AG09309 (cell line): Measurements from ENCODE around the gene MYDGF.

Experiments
- DNase-seq: peaks from one replicate; pipeline ENCODE4 v3.0.0-alpha.2; 2010; ENCODE audit warnings: low read depth
- H3K4me3 ChIP-seq: 2 replicates; pipeline ENCODE4 v1.5.1; 2011; ENCODE audit warnings: mild to moderate bottlenecking, low read depth, low read length, moderate library complexity; ENCODE audit not compliant: control insufficient read depth
- CTCF ChIP-seq: IDR thresholded peaks from 2 replicates; pipeline ENCODE4 v1.5.1; 2011; ENCODE audit warnings: mild to moderate bottlenecking, low read depth, low read length, inconsistent platforms; ENCODE audit not compliant: insufficient read depth, control insufficient read depth; ENCODE audit errors: missing control alignments

The MYDGF gene

GRCh38 chr19:4713384-4713951 is 43.3 kb upstream of the MYDGF start:
- peak overlapping the region; percentile 3 for H3K4me3 ChIP-seq
- no peak for TF ChIP-seq CTCF
- peak; percentile 94 for DNase-seq

- no peak for TF ChIP-seq CTCF
- no peak overlapping the region for H3K4me3 ChIP-seq
- DNase-seq, result no peak
Measured at GRCh38 chr19:4712771-4713170, 42.6 kb upstream of the MYDGF start.

GRCh38 chr19:4711211-4711610 is 41.1 kb upstream of the MYDGF start:
- no peak overlapping the region for H3K4me3 ChIP-seq
- TF ChIP-seq CTCF, result no peak
- DNase-seq, result no peak

- TF ChIP-seq CTCF, result no peak
- H3K4me3 ChIP-seq, result no peak overlapping the region
- DNase-seq, result no peak
Measured at GRCh38 chr19:4710281-4710600, 40.1 kb upstream of the MYDGF start.

- no peak for TF ChIP-seq CTCF
- DNase-seq, result no peak
- H3K4me3 ChIP-seq, result no peak overlapping the region
Measured at GRCh38 chr19:4709440-4710280, 39.5 kb upstream of the MYDGF start.

GRCh38 chr19:4707956-4708650 is 38.0 kb upstream of the MYDGF start:
- no peak for DNase-seq
- H3K4me3 ChIP-seq, result no peak overlapping the region
- no peak for TF ChIP-seq CTCF
